WERI-Rb-1 (cell line): ENCODE data around the gene KCNRG.
"Not testable (repeated sequence)": the region's sequence is repeated elsewhere in the genome, so short reads cannot be mapped to it uniquely, and the experiment has no call there.

ENCODE experiments used
- DNase-seq: peaks from one replicate; pipeline ENCODE4 v3.0.0-alpha.2; 2020
- H3K27ac ChIP-seq: fragments of 250-450 bp; sonication (Bioruptor Pico); 2 replicates; pipeline ENCODE4 v1.5.1; 2020; ENCODE audit warnings: mild to moderate bottlenecking, moderate library complexity
- H3K27me3 ChIP-seq: fragments of 250-450 bp; sonication (Bioruptor Pico); 2 replicates; pipeline ENCODE4 v1.5.1; 2021; ENCODE audit warnings: mild to moderate bottlenecking, low read depth, moderate library complexity; ENCODE audit not compliant: insufficient read depth, severe bottlenecking
- H3K36me3 ChIP-seq: fragments of 250-450 bp; sonication (Bioruptor Pico); 2 replicates; pipeline ENCODE4 v1.5.1; 2020; ENCODE audit warnings: mild to moderate bottlenecking, moderate library complexity
- H3K4me3 ChIP-seq: 2 replicates; pipeline ENCODE4 v1.5.1; 2011; ENCODE audit warnings: low read depth, mild to moderate bottlenecking, control low read depth, low read length
- H3K9me3 ChIP-seq: fragments of 250-450 bp; sonication (Bioruptor Pico); 2 replicates; pipeline ENCODE4 v1.5.1; 2021; ENCODE audit warnings: mild to moderate bottlenecking, moderate library complexity; ENCODE audit not compliant: severe bottlenecking
- CTCF ChIP-seq: IDR thresholded peaks from 2 replicates; pipeline ENCODE4 v1.5.1; 2011; ENCODE audit warnings: low read depth, mild to moderate bottlenecking, control low read depth, inconsistent platforms, low read length

Gene KCNRG

GRCh38 chr13:49977992-49978391, 37.3 kb upstream of the KCNRG start:
- H3K9me3 ChIP-seq, result no peaks in the 10 kb centered on the region
- H3K36me3 ChIP-seq, result no peaks in the 10 kb centered on the region
- no peak for DNase-seq
- H3K27me3 ChIP-seq, result no peaks in the 10 kb centered on the region
- no peak overlapping the region for H3K27ac ChIP-seq
- TF ChIP-seq CTCF, result no peak
- H3K4me3 ChIP-seq, result no peak overlapping the region

GRCh38 chr13:49980266-49980665, 35.0 kb upstream of the KCNRG start:
- no peak for TF ChIP-seq CTCF
- DNase-seq, result no peak
- no peaks in the 10 kb centered on the region for H3K27me3 ChIP-seq
- H3K27ac ChIP-seq, result no peak overlapping the region
- no peaks in the 10 kb centered on the region for H3K9me3 ChIP-seq
- H3K4me3 ChIP-seq, result no peak overlapping the region
- no peaks in the 10 kb centered on the region for H3K36me3 ChIP-seq

GRCh38 chr13:49985129-49985528, 30.1 kb upstream of the KCNRG start:
- Histone ChIP-seq H3K27me3 (no peaks in the 10 kb centered on the region), H3K36me3 (no peaks in the 10 kb centered on the region), H3K4me3 (no peak overlapping the region), H3K9me3 (no peaks in the 10 kb centered on the region), H3K27ac (no peak overlapping the region)
- DNase-seq, result no peak
- TF ChIP-seq CTCF, result no peak

- Histone ChIP-seq H3K9me3 (no peaks in the 10 kb centered on the region), H3K36me3 (no peaks in the 10 kb centered on the region), H3K27me3 (no peaks in the 10 kb centered on the region), H3K27ac (no peak overlapping the region), H3K4me3 (no peak overlapping the region)
- no peak for DNase-seq
- TF ChIP-seq CTCF, result no peak
Measured at GRCh38 chr13:49986471-49986870, 28.8 kb upstream of the KCNRG start.

GRCh38 chr13:49990612-49991011, 24.6 kb upstream of the KCNRG start:
- H3K27me3 ChIP-seq, H3K36me3 ChIP-seq, H3K9me3 ChIP-seq, H3K27ac ChIP-seq, H3K4me3 ChIP-seq, DNase-seq: not testable (repeated sequence)

- H3K27me3 ChIP-seq, result no peaks in the 10 kb centered on the region
- no peak overlapping the region for H3K27ac ChIP-seq
- no peaks in the 10 kb centered on the region for H3K9me3 ChIP-seq
- H3K36me3 ChIP-seq, result peaks cover 7% of the 10 kb centered on the region
- H3K4me3 ChIP-seq, result no peak overlapping the region
- DNase-seq, result no peak
- no peak for TF ChIP-seq CTCF
Measured at GRCh38 chr13:49993111-49993510, 22.1 kb upstream of the KCNRG start.
